ENCODE measurements around the gene UBE4B. TPM values are rescaled to one million over a fixed set of nuclear protein-coding genes. Genes with fewer than 3 reads are reported as not detected.
A peak's percentile ranks its signal among the peaks of the same experiment; 100 is the strongest.

Gene UBE4B
- total RNA-seq, 2 donors from 2014 or later, result 62.7 to 73.3 TPM

DNA sequence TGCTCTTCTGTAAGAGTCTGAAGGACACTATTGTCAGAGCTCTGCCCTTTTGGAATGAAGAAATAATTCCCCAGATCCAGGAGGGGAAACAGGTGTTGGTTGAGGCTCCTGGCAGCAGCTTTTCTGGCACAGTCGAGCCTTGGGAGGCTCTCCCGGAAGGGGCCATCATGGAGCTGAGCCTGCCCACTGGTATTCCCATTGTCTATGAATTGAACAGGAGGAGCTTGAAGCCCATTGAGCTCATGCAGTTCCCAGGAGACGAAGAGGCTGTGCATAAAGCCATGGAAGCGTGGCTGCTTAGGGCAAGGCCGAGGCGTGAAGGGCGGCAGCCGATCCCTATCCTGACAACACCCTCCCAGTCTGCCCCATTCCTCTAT is 26.6 kb downstream of the UBE4B start:
- Histone ChIP-seq H3K9ac (ENCODE audit: extremely low read depth, low read length, poor library complexity, severe bottlenecking) (no peak overlapping the region), H3K36me3 (ENCODE audit: control insufficient read depth, insufficient read depth, low read length) (peaks cover 7% of the 10 kb centered on the region), H3K4me3 (ENCODE audit: low read length) (no peak overlapping the region), H3K27me3 (ENCODE audit: control insufficient read depth, insufficient read depth, low read length, poor library complexity, severe bottlenecking) (no peaks in the 10 kb centered on the region), H3K4me1 (ENCODE audit: control insufficient read depth, insufficient read depth, low read length) (no peaks in the 10 kb centered on the region), H3K9me3 (ENCODE audit: control insufficient read depth, low read length) (no peaks in the 10 kb centered on the region), H3K27ac (ENCODE audit: low read depth, low read length) (peak overlapping the region; percentile 0)
- H3K4me1 Mint-ChIP-seq, result peaks cover 9% of the 10 kb centered on the region
- H3K9me3 Mint-ChIP-seq, result no peaks in the 10 kb centered on the region
- DNase-seq, result no peak
- no peak for TF ChIP-seq CTCF (conservative IDR thresholded peaks at IDR 0.05)
- no peak overlapping the region for H3K4me3 Mint-ChIP-seq
- peaks cover 16% of the 10 kb centered on the region for H3K36me3 Mint-ChIP-seq (ENCODE audit: low read depth)
- peak overlapping the region; percentile 59 for H3K27ac Mint-ChIP-seq
- no peaks in the 10 kb centered on the region for H3K27me3 Mint-ChIP-seq (ENCODE audit: insufficient read depth)
- WGBS, 2 experiments (ENCODE audit: insufficient coverage in 1 of 2, insufficient read length in 1 of 2), result 93 to 94% methylated on average over 8 of the region's 8 CpGs

DNA sequence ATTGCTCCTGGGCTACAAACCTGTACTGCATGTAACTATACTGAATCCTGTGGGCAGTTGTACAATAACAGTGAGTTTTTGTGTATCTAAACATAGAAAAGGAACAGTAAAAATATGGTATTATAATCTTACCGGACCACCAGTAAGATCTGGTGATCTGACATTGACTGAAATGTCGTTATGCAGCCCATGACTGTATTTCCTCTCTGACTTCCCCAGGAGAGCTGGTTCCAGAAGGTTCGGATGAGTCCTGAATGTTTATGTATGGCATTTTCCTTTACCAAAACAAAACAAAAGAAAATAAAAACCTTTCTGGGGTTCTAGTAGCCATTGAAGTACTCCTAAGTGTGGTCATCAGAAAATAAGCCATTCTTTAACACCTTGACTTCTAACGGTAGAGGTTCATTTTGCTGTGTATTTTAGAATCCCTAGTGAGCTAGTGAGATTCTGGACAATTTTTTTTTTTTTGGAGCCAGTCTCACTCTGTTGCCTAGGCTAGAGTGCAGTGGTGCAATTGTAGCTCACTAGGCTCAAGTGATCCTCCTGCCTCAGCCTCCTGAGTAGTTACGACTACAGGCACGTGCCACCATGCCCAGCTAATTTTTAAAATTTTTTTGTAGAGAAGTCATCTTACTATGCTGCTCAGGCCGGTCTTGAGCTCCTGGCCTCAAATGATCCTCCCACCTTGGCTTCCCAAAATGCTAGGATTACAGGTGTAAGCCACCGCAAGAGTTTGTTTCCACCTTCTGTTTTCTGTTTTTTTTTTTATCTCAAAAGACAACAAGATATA is 27.7 kb downstream of the UBE4B start:
- DNase-seq, result no peak
- Mint-ChIP-seq H3K4me1 (peaks cover 14% of the 10 kb centered on the region), H3K27ac (no peak overlapping the region), H3K27me3 (ENCODE audit: insufficient read depth) (no peaks in the 10 kb centered on the region), H3K4me3 (no peak overlapping the region), H3K9me3 (no peaks in the 10 kb centered on the region), H3K36me3 (ENCODE audit: low read depth) (peaks cover 15% of the 10 kb centered on the region)
- 89 to 95% methylated on average over 6 to 8 of the region's 8 CpGs for WGBS, 2 experiments (ENCODE audit: insufficient coverage in 1 of 2, insufficient read length in 1 of 2)
- no peak for TF ChIP-seq CTCF (conservative IDR thresholded peaks at IDR 0.05)
- Histone ChIP-seq H3K4me1 (ENCODE audit: control insufficient read depth, insufficient read depth, low read length) (no peaks in the 10 kb centered on the region), H3K36me3 (ENCODE audit: control insufficient read depth, insufficient read depth, low read length) (peaks cover 7% of the 10 kb centered on the region), H3K27me3 (ENCODE audit: control insufficient read depth, insufficient read depth, low read length, poor library complexity, severe bottlenecking) (no peaks in the 10 kb centered on the region), H3K4me3 (ENCODE audit: low read length) (no peak overlapping the region), H3K27ac (ENCODE audit: low read depth, low read length) (no peak overlapping the region), H3K9ac (ENCODE audit: extremely low read depth, low read length, poor library complexity, severe bottlenecking) (no peak overlapping the region), H3K9me3 (ENCODE audit: control insufficient read depth, low read length) (no peaks in the 10 kb centered on the region)

DNA sequence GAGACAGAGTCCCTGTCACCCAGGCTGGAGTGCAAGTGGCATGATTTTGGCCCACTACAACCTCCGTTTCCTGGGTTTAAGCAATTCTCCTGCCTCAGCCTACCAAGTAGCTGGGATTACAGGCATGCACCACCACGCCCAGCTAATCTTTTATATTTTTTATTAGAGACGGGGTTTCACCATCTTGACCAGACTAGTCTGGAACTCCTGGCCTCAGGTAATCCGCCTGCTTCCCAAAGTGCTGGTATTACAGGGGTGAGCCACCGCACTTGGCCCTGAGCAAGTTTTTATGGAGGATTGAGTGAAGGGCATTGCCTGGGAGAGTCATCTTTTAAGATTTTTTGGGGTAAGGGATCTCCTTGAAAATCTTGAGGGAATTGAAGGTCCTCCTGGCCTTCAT is 28.5 kb downstream of the UBE4B start:
- 91 to 95% methylated on average over 3 to 5 of the region's 5 CpGs for WGBS, 2 experiments (ENCODE audit: insufficient coverage in 1 of 2, insufficient read length in 1 of 2)

More for the DNA sequence above, 28.5 kb downstream of the UBE4B start:
- Mint-ChIP-seq H3K36me3 (ENCODE audit: low read depth) (peaks cover 15% of the 10 kb centered on the region), H3K4me1 (peaks cover 14% of the 10 kb centered on the region), H3K27me3 (ENCODE audit: insufficient read depth) (no peaks in the 10 kb centered on the region), H3K27ac (no peak overlapping the region), H3K9me3 (no peaks in the 10 kb centered on the region), H3K4me3 (no peak overlapping the region)
- no peak overlapping the region for H3K9ac ChIP-seq (ENCODE audit: extremely low read depth, low read length, poor library complexity, severe bottlenecking)
- H3K27ac ChIP-seq (ENCODE audit: low read depth, low read length), result no peak overlapping the region
- H3K36me3 ChIP-seq (ENCODE audit: control insufficient read depth, insufficient read depth, low read length), result peaks cover 7% of the 10 kb centered on the region
- no peaks in the 10 kb centered on the region for H3K9me3 ChIP-seq (ENCODE audit: control insufficient read depth, low read length)
- no peak for DNase-seq
- H3K4me3 ChIP-seq (ENCODE audit: low read length), result no peak overlapping the region
- H3K4me1 ChIP-seq (ENCODE audit: control insufficient read depth, insufficient read depth, low read length), result no peaks in the 10 kb centered on the region
- no peak for TF ChIP-seq CTCF (conservative IDR thresholded peaks at IDR 0.05)
- no peaks in the 10 kb centered on the region for H3K27me3 ChIP-seq (ENCODE audit: control insufficient read depth, insufficient read depth, low read length, poor library complexity, severe bottlenecking)
